ENCODE measurements around the gene ARL6IP4.

ARL6IP4 gene

GRCh38 chr12:123030686-123031085 lies 50.2 kb downstream of the ARL6IP4 start:
- H3K27ac ChIP-seq: no peak overlapping the region
- intact Hi-C loops (cut with DNase I; ENCODE audit: low total_unique reads): no loop called here
- no peak for TF ChIP-seq CTCF (IDR thresholded peaks at IDR 0.05)
- H3K27me3 ChIP-seq: no peaks in the 10 kb centered on the region
- no peaks in the 10 kb centered on the region for H3K9me3 ChIP-seq
- H3K36me3 ChIP-seq: peaks cover 0 to 49% (median 4%) of the 10 kb centered on the region in 3 donors
- DNase-seq: no peak
- no peak overlapping the region for H3K4me3 ChIP-seq
- no peaks in the 10 kb centered on the region for H3K4me1 ChIP-seq

DNA sequence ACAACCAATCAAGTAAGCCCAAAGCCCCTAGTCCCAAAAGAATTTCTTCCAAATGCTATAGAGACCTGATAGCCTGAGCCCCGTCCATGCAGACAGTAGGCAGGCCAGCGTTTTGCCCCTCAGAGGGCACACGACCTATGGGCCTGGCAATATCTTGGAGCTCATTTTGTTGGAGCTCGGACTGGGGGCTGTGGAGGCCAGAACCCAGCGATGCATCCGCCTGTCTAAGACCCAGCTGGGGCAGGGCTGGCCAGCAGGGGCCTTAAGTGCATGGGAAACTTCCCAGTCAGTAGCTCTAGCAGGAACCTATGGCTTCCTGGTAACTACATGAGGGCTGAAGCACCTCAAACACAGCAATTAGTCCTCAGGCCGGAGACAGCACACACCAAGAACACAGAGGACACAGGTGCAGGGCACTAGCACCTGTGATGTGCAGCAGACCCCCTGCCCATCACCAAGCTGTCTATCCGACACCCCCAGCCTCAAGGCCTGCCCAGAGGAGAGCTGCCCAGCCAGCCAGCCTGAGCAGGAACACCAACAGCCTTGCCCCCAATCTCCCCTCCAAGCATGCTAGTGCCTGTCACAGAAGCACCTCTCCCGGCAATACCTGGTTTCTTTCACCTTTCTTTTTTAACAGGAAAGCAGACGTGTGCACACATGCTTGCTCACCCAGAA lies 50.8 kb downstream of the ARL6IP4 start:
- no peak for DNase-seq
- intact Hi-C loops (cut with DNase I; ENCODE audit: low total_unique reads): no loop called here
- Histone ChIP-seq H3K4me3 (no peak overlapping the region), H3K27me3 (no peaks in the 10 kb centered on the region), H3K9me3 (no peaks in the 10 kb centered on the region), H3K36me3 (peaks cover 0 to 49% (median 4%) of the 10 kb centered on the region in 3 donors), H3K27ac (no peak overlapping the region), H3K4me1 (no peaks in the 10 kb centered on the region)
- TF ChIP-seq CTCF (IDR thresholded peaks at IDR 0.05): no peak

All from tibial artery (tissue), 4 donors.